ENCODE data around the gene SSRP1.
A peak's percentile ranks its signal among the peaks of the same experiment; 100 is the strongest.

Gene SSRP1

DNA sequence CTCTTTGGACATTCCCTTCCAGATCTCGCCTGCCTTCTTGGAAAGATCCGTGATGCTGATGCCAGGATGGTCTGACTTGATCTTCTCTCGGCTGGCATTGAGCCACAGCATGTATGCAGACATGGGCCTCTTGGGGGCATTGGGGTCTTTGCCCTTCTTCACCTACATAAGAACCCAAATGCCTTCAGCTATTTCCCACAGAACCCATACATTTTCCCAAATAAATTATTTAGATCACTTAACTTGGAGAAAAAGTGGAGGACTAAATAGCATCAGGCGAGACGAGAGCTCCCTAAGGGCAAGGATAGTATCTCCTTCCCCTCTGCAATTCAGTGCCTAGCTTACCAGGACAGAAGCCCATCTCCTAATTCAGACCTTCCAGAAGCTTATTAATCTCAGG is 8.0 kb downstream of the SSRP1 start:
- peaks cover 67% of the 10 kb centered on the region; the same call in 1 of the 2 replicates for H3K36me3 ChIP-seq (ENCODE audit: insufficient read depth, low read length)
- H4K20me1 ChIP-seq (ENCODE audit: insufficient read depth, low read length, poor library complexity, severe bottlenecking) = peaks cover 3% of the 10 kb centered on the region
- peaks cover 29% of the 10 kb centered on the region; the same call in 1 of the 2 replicates for H3K79me2 ChIP-seq (ENCODE audit: insufficient read depth, low read length)
- no peak for TF ChIP-seq CTCF (conservative IDR thresholded peaks at IDR 0.05; ENCODE audit: low read length)
- no peak for TF ChIP-seq EZH2phosphoT487 (IDR thresholded peaks at IDR 0.05; ENCODE audit: borderline replicate concordance)
- H3K9ac ChIP-seq (ENCODE audit: low read depth, low read length, poor library complexity, severe bottlenecking) = no peak overlapping the region
- no peaks in the 10 kb centered on the region for H3K27me3 ChIP-seq (ENCODE audit: insufficient read depth, low read length, poor library complexity, severe bottlenecking)
- no peaks in the 10 kb centered on the region for H3F3A ChIP-seq (ENCODE audit: low read depth)
- no peaks in the 10 kb centered on the region for H3K9me2 ChIP-seq (replicated peaks; ENCODE audit: low read depth, low read length)
- H3K4me1 ChIP-seq (ENCODE audit: insufficient read depth, low read length, poor library complexity, severe bottlenecking) = peaks cover 24% of the 10 kb centered on the region
- H3K4me2 ChIP-seq (ENCODE audit: low read depth, low read length, poor library complexity, severe bottlenecking) = no peak overlapping the region
- H3K4me3 ChIP-seq (ENCODE audit: low read length, poor library complexity, severe bottlenecking) = no peak overlapping the region
- no peak overlapping the region for H2AFZ ChIP-seq (ENCODE audit: low read length)
- no peaks in the 10 kb centered on the region for H3K9me3 ChIP-seq (ENCODE audit: insufficient read depth, low read depth, low read length)

- no peak overlapping the region for H2AFZ ChIP-seq (ENCODE audit: low read length)
- no peaks in the 10 kb centered on the region for H3F3A ChIP-seq (ENCODE audit: low read depth)
- peaks cover 5% of the 10 kb centered on the region for H4K20me1 ChIP-seq (ENCODE audit: insufficient read depth, low read length, poor library complexity, severe bottlenecking)
- no peaks in the 10 kb centered on the region for H3K9me3 ChIP-seq (ENCODE audit: insufficient read depth, low read depth, low read length)
- no peaks in the 10 kb centered on the region for H3K9me2 ChIP-seq (replicated peaks; ENCODE audit: low read depth, low read length)
- H3K79me2 ChIP-seq (ENCODE audit: insufficient read depth, low read length) = peaks cover 13% of the 10 kb centered on the region; the same call in 1 of the 2 replicates
- H3K4me2 ChIP-seq (ENCODE audit: low read depth, low read length, poor library complexity, severe bottlenecking) = peak overlapping the region; percentile 88
- TF ChIP-seq EZH2phosphoT487 (IDR thresholded peaks at IDR 0.05; ENCODE audit: borderline replicate concordance) = no peak
- TF ChIP-seq CTCF (conservative IDR thresholded peaks at IDR 0.05; ENCODE audit: low read length) = no peak
- peaks cover 47% of the 10 kb centered on the region; the same call in 1 of the 2 replicates for H3K36me3 ChIP-seq (ENCODE audit: insufficient read depth, low read length)
- peak overlapping the region; percentile 79 for H3K4me3 ChIP-seq (ENCODE audit: low read length, poor library complexity, severe bottlenecking)
- peak overlapping the region; percentile 84 for H3K9ac ChIP-seq (ENCODE audit: low read depth, low read length, poor library complexity, severe bottlenecking)
- H3K27me3 ChIP-seq (ENCODE audit: insufficient read depth, low read length, poor library complexity, severe bottlenecking) = no peaks in the 10 kb centered on the region
- peaks cover 33% of the 10 kb centered on the region for H3K4me1 ChIP-seq (ENCODE audit: insufficient read depth, low read length, poor library complexity, severe bottlenecking)
Measured at GRCh38 chr11:57325735-57326048, 10.0 kb downstream of the SSRP1 start.

DNA sequence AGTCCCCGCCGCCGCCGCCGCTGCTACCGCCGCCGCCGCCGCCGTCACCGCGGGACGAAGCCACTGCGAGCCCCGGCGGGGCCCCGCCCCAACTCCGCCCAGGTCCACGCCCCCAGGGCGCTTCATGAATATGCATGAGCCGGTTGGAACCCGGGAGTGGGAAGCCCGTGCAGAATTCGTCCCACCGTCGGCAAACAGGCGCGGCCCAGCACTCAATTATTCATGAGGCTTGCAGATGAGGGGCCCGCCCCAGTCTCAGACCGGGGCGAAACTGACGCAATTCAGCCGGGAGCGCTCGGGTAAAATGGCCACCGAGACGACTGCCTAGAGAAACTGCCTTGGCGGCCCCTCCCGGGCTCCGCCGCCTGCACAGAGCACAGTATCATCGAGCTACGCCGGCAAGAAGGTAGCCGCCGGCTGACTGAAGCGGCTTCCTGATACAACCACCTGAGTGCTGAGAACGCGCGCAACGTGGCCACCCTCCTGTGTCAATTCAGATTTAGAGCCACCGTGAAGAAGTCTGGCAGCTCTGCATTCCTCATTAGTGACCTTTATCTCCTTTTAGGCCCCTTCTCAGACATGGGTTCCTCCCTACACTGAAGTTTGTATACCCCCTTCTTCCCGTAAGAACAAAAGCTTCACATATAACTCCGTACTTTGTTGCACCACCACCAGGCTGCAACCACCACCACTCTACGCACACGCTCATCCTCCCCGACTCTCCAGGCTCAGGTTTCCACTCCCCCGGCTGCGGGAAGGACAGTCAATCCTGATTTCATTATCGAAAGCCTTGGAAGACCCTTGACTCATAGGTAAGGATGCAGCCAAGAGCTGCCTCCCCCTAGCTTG is 10.6 kb downstream of the SSRP1 start, which contains the start of gene TNKS1BP1:
TNKS1BP1 (minus strand) TSS at position 67 of the 849 bp plus-strand sequence. CDS start 3,067 bp downstream, outside the sequence.
- H3K4me1 ChIP-seq (ENCODE audit: insufficient read depth, low read length, poor library complexity, severe bottlenecking) = peaks cover 33% of the 10 kb centered on the region
- no peaks in the 10 kb centered on the region for H3K9me2 ChIP-seq (replicated peaks; ENCODE audit: low read depth, low read length)
- peaks cover 5% of the 10 kb centered on the region for H4K20me1 ChIP-seq (ENCODE audit: insufficient read depth, low read length, poor library complexity, severe bottlenecking)
- H3K4me2 ChIP-seq (ENCODE audit: low read depth, low read length, poor library complexity, severe bottlenecking) = peak within 1 kb of the TSS; percentile 88
- no peaks in the 10 kb centered on the region for H3K9me3 ChIP-seq (ENCODE audit: insufficient read depth, low read depth, low read length)
- TF ChIP-seq CTCF (conservative IDR thresholded peaks at IDR 0.05; ENCODE audit: low read length) (no peak), EZH2phosphoT487 (IDR thresholded peaks at IDR 0.05; ENCODE audit: borderline replicate concordance) (no peak)
- H3K27me3 ChIP-seq (ENCODE audit: insufficient read depth, low read length, poor library complexity, severe bottlenecking) = no peaks in the 10 kb centered on the region
- peaks cover 41% of the 10 kb centered on the region; the same call in 1 of the 2 replicates for H3K36me3 ChIP-seq (ENCODE audit: insufficient read depth, low read length)
- peak within 1 kb of the TSS; percentile 74 for H2AFZ ChIP-seq (ENCODE audit: low read length)
- H3K4me3 ChIP-seq (ENCODE audit: low read length, poor library complexity, severe bottlenecking) = peak within 1 kb of the TSS; percentile 79
- H3K79me2 ChIP-seq (ENCODE audit: insufficient read depth, low read length) = peaks cover 9% of the 10 kb centered on the region; the same call in 1 of the 2 replicates
- peak within 1 kb of the TSS; percentile 84 for H3K9ac ChIP-seq (ENCODE audit: low read depth, low read length, poor library complexity, severe bottlenecking)
- H3F3A ChIP-seq (ENCODE audit: low read depth) = no peaks in the 10 kb centered on the region

Data from Loucy (cell line).